ENCODE measurements around the gene RAPGEFL1.
A peak's percentile ranks its signal among the peaks of the same experiment; 100 is the strongest.

RAPGEFL1 gene

GRCh38 chr17:40145476-40145875 is 31.8 kb upstream of the RAPGEFL1 start:
- H3K4me3 ChIP-seq (ENCODE audit: control insufficient read depth, low read depth, low read length): no peak overlapping the region
- no peak for DNase-seq (ENCODE audit: low read depth)
- TF ChIP-seq CTCF (conservative IDR thresholded peaks at IDR 0.05; ENCODE audit: control insufficient read depth, insufficient read depth, low read depth, low read length): no peak

GRCh38 chr17:40148527-40148926 is 28.7 kb upstream of the RAPGEFL1 start:
- no peak for TF ChIP-seq CTCF (conservative IDR thresholded peaks at IDR 0.05; ENCODE audit: control insufficient read depth, insufficient read depth, low read depth, low read length)
- DNase-seq (ENCODE audit: low read depth): no peak

GRCh38 chr17:40150276-40150675 is 27.0 kb upstream of the RAPGEFL1 start:
- DNase-seq (ENCODE audit: low read depth): peak; percentile 24
- H3K4me3 ChIP-seq (ENCODE audit: control insufficient read depth, low read depth, low read length): no peak overlapping the region
- no peak for TF ChIP-seq CTCF (conservative IDR thresholded peaks at IDR 0.05; ENCODE audit: control insufficient read depth, insufficient read depth, low read depth, low read length)

More at GRCh38 chr17:40148527-40148926, 28.7 kb upstream of the RAPGEFL1 start:
- H3K4me3 ChIP-seq (ENCODE audit: control insufficient read depth, low read depth, low read length): no peak overlapping the region

GRCh38 chr17:40151414-40151963 is 25.8 kb upstream of the RAPGEFL1 start:
- H3K4me3 ChIP-seq (ENCODE audit: control insufficient read depth, low read depth, low read length): no peak overlapping the region
- DNase-seq (ENCODE audit: low read depth): no peak
- no peak for TF ChIP-seq CTCF (conservative IDR thresholded peaks at IDR 0.05; ENCODE audit: control insufficient read depth, insufficient read depth, low read depth, low read length)

GRCh38 chr17:40153603-40154236 is 23.6 kb upstream of the RAPGEFL1 start:
- peak; percentile 8 for DNase-seq (ENCODE audit: low read depth)
- no peak for TF ChIP-seq CTCF (conservative IDR thresholded peaks at IDR 0.05; ENCODE audit: control insufficient read depth, insufficient read depth, low read depth, low read length)
- no peak overlapping the region for H3K4me3 ChIP-seq (ENCODE audit: control insufficient read depth, low read depth, low read length)

- no peak for TF ChIP-seq CTCF (conservative IDR thresholded peaks at IDR 0.05; ENCODE audit: control insufficient read depth, insufficient read depth, low read depth, low read length)
- peak; percentile 17 for DNase-seq (ENCODE audit: low read depth)
- no peak overlapping the region for H3K4me3 ChIP-seq (ENCODE audit: control insufficient read depth, low read depth, low read length)
Measured at GRCh38 chr17:40157973-40158372, 19.3 kb upstream of the RAPGEFL1 start.

All from fibroblast of mammary gland (primary cell).